HUES64 (cell line): Measurements from ENCODE around the gene CDKN3.
"Not testable (repeated sequence)": the region's sequence is repeated elsewhere in the genome, so short reads cannot be mapped to it uniquely, and the experiment has no call there.

Experiments
- H3K27ac ChIP-seq: 2 replicates; pipeline ENCODE4 v1.7.0; 2013; ENCODE audit warnings: low read depth, low read length, inconsistent platforms
- H3K27me3 ChIP-seq: 2 replicates; pipeline ENCODE4 v1.6.1; 2013; ENCODE audit warnings: mild to moderate bottlenecking, low read length; ENCODE audit not compliant: insufficient read depth
- H3K36me3 ChIP-seq: 2 replicates; pipeline ENCODE4 v1.6.1; 2013; ENCODE audit warnings: mild to moderate bottlenecking, low read length; ENCODE audit not compliant: insufficient read depth
- H3K4me1 ChIP-seq: 2 replicates; pipeline ENCODE4 v1.6.1; 2013; ENCODE audit warnings: mild to moderate bottlenecking, low read length, moderate library complexity; ENCODE audit not compliant: insufficient read depth
- H3K4me3 ChIP-seq: 2 replicates; pipeline ENCODE4 v1.5.1; 2013; ENCODE audit warnings: mild to moderate bottlenecking, low read length, moderate library complexity
- H3K9ac ChIP-seq: 2 replicates; pipeline ENCODE4 v1.6.1; 2013; ENCODE audit warnings: mild to moderate bottlenecking, low read depth, low read length
- H3K9me3 ChIP-seq: 2 replicates; pipeline ENCODE4 v1.6.1; 2013; ENCODE audit warnings: low read depth, low read length; ENCODE audit not compliant: insufficient read depth
- WGBS: fragments of 150-250, 120-280 bp; methylation state at CpG from one replicate; pipeline ENCODE4 v1.1.7; 2013; ENCODE audit warnings: missing lambda C conversion rate; 5-methylcytosine and 5-hydroxymethylcytosine counted together

Gene CDKN3

DNA sequence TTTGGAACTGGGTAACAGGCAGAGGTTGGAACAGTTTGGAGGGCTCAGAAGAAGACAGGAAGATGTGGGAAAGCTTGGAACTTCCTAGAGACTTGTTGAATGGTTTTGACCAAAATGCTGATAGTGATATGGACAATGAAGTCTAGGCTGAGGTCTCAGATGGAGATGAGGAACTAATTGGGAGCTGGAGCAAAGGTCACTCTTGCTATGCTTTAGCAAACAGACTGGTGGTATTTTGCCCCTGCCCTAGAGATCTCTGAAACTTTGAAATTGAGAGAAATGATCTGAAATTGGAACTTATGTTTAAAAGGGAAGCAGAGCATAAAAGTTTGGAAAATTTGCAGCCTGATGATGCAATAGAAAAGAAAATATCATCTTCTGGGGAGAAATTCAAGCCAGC is 61.7 kb downstream of the CDKN3 start:
- not testable (repeated sequence) for H3K4me3 ChIP-seq, H3K4me1 ChIP-seq, H3K9ac ChIP-seq, H3K36me3 ChIP-seq, H3K27me3 ChIP-seq, H3K27ac ChIP-seq
- 0 out of 2 replicates have a peak, but pooled peaks cover 12% of the 10 kb centered on the region for H3K9me3 ChIP-seq

- Histone ChIP-seq H3K27me3 (no peaks in the 10 kb centered on the region), H3K27ac (no peak overlapping the region), H3K36me3 (no peaks in the 10 kb centered on the region), H3K9me3 (0 out of 2 replicates have a peak, but pooled peaks cover 12% of the 10 kb centered on the region), H3K4me3 (no peak overlapping the region), H3K4me1 (no peaks in the 10 kb centered on the region), H3K9ac (no peak overlapping the region)
- 89% methylated on average over 3 of the region's 3 CpGs for WGBS
Measured at GRCh38 chr14:54459106-54459505, 62.3 kb downstream of the CDKN3 start.

DNA sequence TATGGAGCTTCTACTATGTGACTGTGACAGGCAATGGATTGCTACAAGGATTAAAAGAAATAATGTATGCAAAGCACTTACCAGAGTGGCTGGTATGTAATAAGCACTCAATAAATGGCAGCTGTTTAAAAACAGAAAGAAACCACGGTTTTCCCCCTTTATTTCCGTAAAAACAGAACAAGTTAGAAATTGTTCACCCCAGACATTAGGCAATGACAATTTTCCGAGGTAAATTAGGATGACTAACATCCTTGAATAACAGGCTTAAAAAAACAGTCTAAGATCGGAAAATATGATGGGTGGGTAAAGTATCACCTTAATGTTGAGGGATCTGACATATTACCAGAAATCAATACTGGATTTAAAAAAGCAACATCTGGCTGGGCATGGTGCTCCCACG is 65.2 kb downstream of the CDKN3 start:
- Histone ChIP-seq H3K27me3 (no peaks in the 10 kb centered on the region), H3K9me3 (peaks cover 18% of the 10 kb centered on the region; the same call in 1 of the 2 replicates), H3K27ac (no peak overlapping the region), H3K9ac (no peak overlapping the region), H3K4me3 (no peak overlapping the region), H3K4me1 (no peaks in the 10 kb centered on the region), H3K36me3 (no peaks in the 10 kb centered on the region)
- 92% methylated on average over 5 of the region's 5 CpGs for WGBS

GRCh38 chr14:54465654-54466053 is 68.8 kb downstream of the CDKN3 start:
- Histone ChIP-seq H3K4me1 (no peaks in the 10 kb centered on the region), H3K27ac (no peak overlapping the region), H3K36me3 (0 out of 2 replicates have a peak, but pooled peaks cover 2% of the 10 kb centered on the region), H3K9me3 (peaks cover 19% of the 10 kb centered on the region), H3K4me3 (no peak overlapping the region), H3K9ac (no peak overlapping the region), H3K27me3 (no peaks in the 10 kb centered on the region)
- WGBS = 87% methylated on average over 4 of the region's 4 CpGs

GRCh38 chr14:54467280-54467679 is 70.5 kb downstream of the CDKN3 start:
- Histone ChIP-seq H3K27ac (no peak overlapping the region), H3K36me3 (0 out of 2 replicates have a peak, but pooled peaks cover 2% of the 10 kb centered on the region), H3K9me3 (peaks cover 19% of the 10 kb centered on the region), H3K4me3 (no peak overlapping the region), H3K27me3 (no peaks in the 10 kb centered on the region), H3K4me1 (peaks cover 3% of the 10 kb centered on the region; the same call in 1 of the 2 replicates), H3K9ac (no peak overlapping the region)
